NT2/D1 (cell line): ENCODE measurements around the gene TOX2.

Experiments used
- SUZ12 ChIP-seq: IDR thresholded peaks from 2 replicates; pipeline ENCODE4 v1.6.1; 2011; ENCODE audit not compliant: insufficient read length, insufficient read depth; ENCODE audit errors: extremely low read depth
- YY1 ChIP-seq: IDR thresholded peaks from 2 replicates; pipeline ENCODE4 v1.6.1; 2011; ENCODE audit not compliant: insufficient read length, insufficient read depth
- ZNF274 ChIP-seq: IDR thresholded peaks from 2 replicates; pipeline ENCODE4 v1.6.1; 2011; ENCODE audit warnings: mild to moderate bottlenecking, low read depth, low read length

DNA sequence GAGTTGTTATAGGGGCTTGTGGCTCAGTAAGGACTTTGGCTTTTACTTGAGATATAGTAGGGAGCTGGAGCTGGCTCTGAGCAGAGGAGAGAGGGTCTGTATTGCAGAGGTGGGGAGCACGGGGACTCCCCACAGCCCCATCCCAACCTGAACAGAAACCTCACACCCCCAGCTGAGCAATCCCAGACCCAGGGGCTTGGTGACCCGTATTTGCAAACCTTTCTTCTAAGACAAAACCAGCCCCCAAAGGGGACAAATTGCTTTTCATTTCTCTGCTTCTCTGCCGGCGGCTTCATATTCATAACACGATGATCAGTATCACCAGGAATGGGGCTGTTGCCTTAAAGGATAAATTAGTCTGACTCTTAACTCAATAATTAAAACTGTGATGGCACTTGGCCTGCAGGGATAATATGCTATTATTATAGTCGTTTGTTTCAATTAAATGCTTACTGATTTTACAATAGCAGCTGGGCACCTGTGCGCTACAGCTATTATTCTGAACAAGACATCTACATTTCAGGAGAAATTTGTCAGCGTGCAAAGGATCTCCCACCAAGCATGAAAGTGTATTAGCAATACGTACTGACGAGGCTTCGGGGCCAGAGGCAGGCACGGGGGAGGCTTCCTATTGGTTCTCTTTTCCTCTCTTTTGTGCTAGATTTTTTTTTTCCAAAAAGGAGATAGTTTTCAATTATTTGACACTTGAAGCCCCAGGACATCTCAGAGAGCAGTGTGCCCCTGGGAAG lies 118.1 kb downstream of the TOX2 start:
- no peak for TF ChIP-seq YY1
- no peak for TF ChIP-seq SUZ12
- no peak for TF ChIP-seq ZNF274
